Measurements from ENCODE around the gene TMEM212.

- no peak for TF ChIP-seq CTCF (IDR thresholded peaks at IDR 0.05)
- TF ChIP-seq EZH2phosphoT487 (IDR thresholded peaks at IDR 0.05): no peak
- TF ChIP-seq EZH2 (IDR thresholded peaks at IDR 0.05): no peak
These were observed 32.4 kb upstream of the TMEM212 start for GRCh38 chr3:171810629-171811294.

Measured in neural progenitor cell (in vitro differentiated cells).